Measurements from ENCODE around the gene SH3PXD2A. TPM values are rescaled to one million over a fixed set of nuclear protein-coding genes. Genes with fewer than 3 reads are reported as not detected.

Gene SH3PXD2A
- total and polyA plus RNA-seq, 2 of the 4 experiments (the other 2 are of a cell fraction), result 6.3 to 23.0 TPM

- Histone ChIP-seq H3K4me2 (ENCODE audit: low read depth, low read length) (no peak overlapping the region), H3K18ac (ENCODE audit: low read depth, low read length) (no peak overlapping the region), H3K9me3 (ENCODE audit: control insufficient read depth, insufficient read depth, low read length) (no peaks in the 10 kb centered on the region), H3K36me3 (ENCODE audit: control insufficient read depth, insufficient read depth, low read length) (no peaks in the 10 kb centered on the region), H3K23ac (ENCODE audit: low read depth, low read length) (no peak overlapping the region), H4K5ac (ENCODE audit: low read depth, low read length) (no peak overlapping the region), H3K9me1 (ENCODE audit: insufficient read depth, low read length) (no peaks in the 10 kb centered on the region), H3K14ac (replicated peaks; ENCODE audit: low read depth, low read length) (no peak overlapping the region), H3K27ac (ENCODE audit: insufficient read depth, low read length) (no peak overlapping the region), H3K4ac (ENCODE audit: low read depth, low read length) (no peak overlapping the region), H2BK20ac (ENCODE audit: low read depth, low read length) (no peak overlapping the region), H2AK5ac (ENCODE audit: low read depth, low read length) (no peak overlapping the region), H4K91ac (ENCODE audit: insufficient read depth, low read depth, low read length) (no peak overlapping the region), H3K56ac (ENCODE audit: extremely low read depth, insufficient read depth, low read length) (no peak overlapping the region), H3K4me1 (ENCODE audit: control insufficient read depth, insufficient read depth, low read length) (peaks cover 5% of the 10 kb centered on the region; the same call in 1 of the 2 replicates), H2BK15ac (ENCODE audit: low read depth, low read length) (no peak overlapping the region), H2BK120ac (ENCODE audit: low read depth, low read length) (no peak overlapping the region), H2BK5ac (ENCODE audit: low read depth, low read length, poor library complexity, severe bottlenecking) (no peak overlapping the region), H4K8ac (ENCODE audit: low read depth in 2 of 2, low read length in 2 of 2) (no peak overlapping the region), H3K4me3 (ENCODE audit: insufficient read depth, low read depth, low read length) (no peak overlapping the region), H3K79me1 (ENCODE audit: low read depth in 1 of 2, low read length in 2 of 2) (peaks cover 0 to 12% of the 10 kb centered on the region in 2 experiments; a peak in 2 of 4 replicates), H2AFZ (replicated peaks; ENCODE audit: low read length, poor library complexity) (no peak overlapping the region), H2AK9ac (replicated peaks; ENCODE audit: low read depth, low read length, poor library complexity) (no peak overlapping the region), H3K9ac (ENCODE audit: low read depth, low read length) (no peak overlapping the region), H4K20me1 (ENCODE audit: insufficient read depth, low read length) (no peaks in the 10 kb centered on the region), H3K27me3 (ENCODE audit: control insufficient read depth, insufficient read depth, low read length) (no peaks in the 10 kb centered on the region)
- DNase-seq (no peak), ATAC-seq (ENCODE audit: low read depth) (no peak)
- ChIA-PET CTCF (no interaction called here), POLR2A (ENCODE audit: unreplicated experiment) (no interaction called here)
- TF ChIP-seq CHD1 (IDR thresholded peaks at IDR 0.05; ENCODE audit: low read depth, low read length) (no peak), SMC3 (IDR thresholded peaks at IDR 0.05; ENCODE audit: low read depth, low read length) (no peak), ELK1 (IDR thresholded peaks at IDR 0.05; ENCODE audit: borderline replicate concordance, low read depth, low read length) (no peak), NFE2L2 (IDR thresholded peaks at IDR 0.05; ENCODE audit: low read depth, low read length) (no peak), CEBPB (IDR thresholded peaks at IDR 0.05; ENCODE audit: low read depth, low read length) (no peak)
- in situ Hi-C loops (cut with MboI; ENCODE audit: low sequenced_read_pairs), result no loop called here
- WGBS, 2 experiments (ENCODE audit: extremely low coverage in 2 of 2, insufficient read length in 1 of 2), result no CpG with 5 or more reads among the region's 5 CpGs
- dilution Hi-C loops (cut with HindIII; ENCODE audit: low sequenced_read_pairs, unreplicated experiment), result no loop called here
- BruUV-seq (replicated peaks), result no TSS peak
- intact Hi-C loops (cut with micrococcal nuclease), result no loop called here
These were observed 104.5 kb downstream of the SH3PXD2A start for GRCh38 chr10:103750836-103751235.
